ENCODE measurements around the gene DDX24.

GRCh38 chr14:94089479-94089878 is 8.5 kb upstream of the DDX24 start:
- no peak for TF ChIP-seq SMAD3 (CRISPR knock-in tag; IDR thresholded peaks at IDR 0.05; ENCODE audit: borderline replicate concordance)
- no peak for TF ChIP-seq TEAD4 (CRISPR knock-in tag; IDR thresholded peaks at IDR 0.05)
- TF ChIP-seq TCF7 (CRISPR knock-in tag; IDR thresholded peaks at IDR 0.05; ENCODE audit: low read depth): no peak
- no peak for TF ChIP-seq CTCF (IDR thresholded peaks at IDR 0.05)
- TF ChIP-seq ZNF512 (CRISPR knock-in tag; IDR thresholded peaks at IDR 0.05; ENCODE audit: borderline replicate concordance): no peak
- TF ChIP-seq ZNF263 (CRISPR knock-in tag; IDR thresholded peaks at IDR 0.05; ENCODE audit: low read depth): no peak
- no peak for TF ChIP-seq CREB1 (CRISPR knock-in tag; IDR thresholded peaks at IDR 0.05)
- TF ChIP-seq ZMAT4 (CRISPR knock-in tag; IDR thresholded peaks at IDR 0.05): no peak
- TF ChIP-seq USF2 (CRISPR knock-in tag; IDR thresholded peaks at IDR 0.05): no peak
- no peak for TF ChIP-seq JUN (CRISPR knock-in tag; IDR thresholded peaks at IDR 0.05)
- TF ChIP-seq HMGXB4 (CRISPR knock-in tag; IDR thresholded peaks at IDR 0.05): no peak

Measured in WTC11 (cell line).